Fibroblast of skin of right quadriceps (primary cell): Measurements from ENCODE around the gene ADAMTS13.

Source experiments
- DNase-seq: peaks from one replicate; pipeline ENCODE4 v3.0.0-alpha.2; 2013

The ADAMTS13 gene

GRCh38 chr9:133457233-133457632, 35.1 kb downstream of the ADAMTS13 start:
- DNase-seq = no peak

GRCh38 chr9:133457748-133458147, 35.6 kb downstream of the ADAMTS13 start:
- DNase-seq = no peak

GRCh38 chr9:133458643-133459312, 36.6 kb downstream of the ADAMTS13 start:
- no peak for DNase-seq

- peak; percentile 89 for DNase-seq
Measured at GRCh38 chr9:133459476-133460404, 37.6 kb downstream of the ADAMTS13 start, which contains the start of gene CACFD1. Gene CACFD1, plus strand, starts transcription at chr9:133459978. Its CDS starts 89 bp downstream, at chr9:133460067.

- peak; percentile 34 for DNase-seq
Measured at GRCh38 chr9:133460405-133461175, 38.4 kb downstream of the ADAMTS13 start.

- no peak for DNase-seq
Measured at GRCh38 chr9:133461975-133462374, 39.8 kb downstream of the ADAMTS13 start.

GRCh38 chr9:133463234-133463863, 41.2 kb downstream of the ADAMTS13 start:
- DNase-seq = no peak

GRCh38 chr9:133463864-133464615, 41.9 kb downstream of the ADAMTS13 start:
- DNase-seq = no peak

- no peak for DNase-seq
Measured at GRCh38 chr9:133464638-133465037, 42.5 kb downstream of the ADAMTS13 start.

- DNase-seq = no peak
Measured at GRCh38 chr9:133465984-133466383, 43.8 kb downstream of the ADAMTS13 start.

GRCh38 chr9:133467101-133467500, 44.9 kb downstream of the ADAMTS13 start:
- DNase-seq = no peak

GRCh38 chr9:133468374-133468773, 46.2 kb downstream of the ADAMTS13 start:
- DNase-seq = no peak

GRCh38 chr9:133468777-133469421, 46.7 kb downstream of the ADAMTS13 start:
- no peak for DNase-seq

- no peak for DNase-seq
Measured at GRCh38 chr9:133470427-133470924, 48.3 kb downstream of the ADAMTS13 start.

- DNase-seq = no peak
Measured at GRCh38 chr9:133470988-133471387, 48.8 kb downstream of the ADAMTS13 start.

GRCh38 chr9:133471551-133472276, 49.5 kb downstream of the ADAMTS13 start:
- DNase-seq = no peak

- DNase-seq = no peak
Measured at GRCh38 chr9:133472277-133472645, 50.1 kb downstream of the ADAMTS13 start.

GRCh38 chr9:133472753-133473378, 50.7 kb downstream of the ADAMTS13 start:
- no peak for DNase-seq

- no peak for DNase-seq
Measured at GRCh38 chr9:133473743-133474142, 51.6 kb downstream of the ADAMTS13 start.

- DNase-seq = no peak
Measured at GRCh38 chr9:133474215-133474614, 52.0 kb downstream of the ADAMTS13 start.
